MCF 10A (cell line): Measurements from ENCODE around the gene SLC25A28. TPM values are rescaled to one million over a fixed set of nuclear protein-coding genes. Genes with fewer than 3 reads are reported as not detected.

Source experiments
- BruUV-seq: library from RNA; stranded (reverse); fragments of 400-500 nt; replicated peaks from 2 replicates; lab custom pipeline; 2021; lab: Mats Ljungman, UMichigan
- CTCF ChIA-PET: fragments of 300-600 bp; sonication (Branson Sonifier 250); formaldehyde crosslinking; extraction: SDS; loops from one replicate; lab custom pipeline; 2021; ENCODE audit warnings: antibody characterized with exemption, inconsistent platforms; lab: Yijun Ruan, JAX
- POLR2A ChIA-PET: fragments of 300-600, 350-650 bp; sonication (Branson Sonifier 250); formaldehyde crosslinking; extraction: SDS; loops from one replicate; lab custom pipeline; 2020; ENCODE audit warnings: antibody characterized with exemption, inconsistent platforms; lab: Yijun Ruan, JAX
- DNase-seq: peaks from one replicate; pipeline ENCODE4 v3.0.0-alpha.2; 2018; ENCODE audit not compliant: unreplicated experiment
- H3K27ac Mint-ChIP-seq: one replicate; pipeline ENCODE4 v1.8.0; 2022; ENCODE audit warnings: mild to moderate bottlenecking, low read depth, mixed read lengths; ENCODE audit not compliant: unreplicated experiment
- H3K27me3 Mint-ChIP-seq: one replicate; pipeline ENCODE4 v1.8.0; 2022; ENCODE audit warnings: mixed read lengths; ENCODE audit not compliant: insufficient read depth, unreplicated experiment
- H3K36me3 Mint-ChIP-seq: one replicate; pipeline ENCODE4 v1.8.0; 2022; ENCODE audit warnings: mild to moderate bottlenecking, moderate library complexity, mixed read lengths; ENCODE audit not compliant: insufficient read depth, unreplicated experiment
- H3K4me1 Mint-ChIP-seq: one replicate; pipeline ENCODE4 v1.8.0; 2022; ENCODE audit warnings: mixed read lengths; ENCODE audit not compliant: insufficient read depth, unreplicated experiment
- H3K4me3 Mint-ChIP-seq: one replicate; pipeline ENCODE4 v1.8.0; 2022; ENCODE audit warnings: mild to moderate bottlenecking, moderate library complexity, mixed read lengths; ENCODE audit not compliant: unreplicated experiment
- H3K9me3 Mint-ChIP-seq: one replicate; pipeline ENCODE4 v1.8.0; 2022; ENCODE audit warnings: mixed read lengths; ENCODE audit not compliant: unreplicated experiment
- intact Hi-C: fragments of 100-400 bp; cut with micrococcal nuclease; formaldehyde crosslinking; loops from 2 replicates; pipeline ENCODE4 v1.14.1; 2022
- total RNA-seq: library from RNA; stranded (reverse); gene quantifications from 2 replicates; pipeline ENCODE4 v1.2.3, GENCODE V29; 2022
- TF ChIP-seq, protein P1 (sequence below): fragments of 200-600 bp; IDR thresholded peaks from one replicate; pipeline ENCODE4 v1.8.0; 2022; ENCODE audit warnings: antibody characterized with exemption, mild to moderate bottlenecking; ENCODE audit not compliant: unreplicated experiment

Gene SLC25A28
- total RNA-seq, 1 experiment from 2014 or later, result 46.3 TPM

DNA sequence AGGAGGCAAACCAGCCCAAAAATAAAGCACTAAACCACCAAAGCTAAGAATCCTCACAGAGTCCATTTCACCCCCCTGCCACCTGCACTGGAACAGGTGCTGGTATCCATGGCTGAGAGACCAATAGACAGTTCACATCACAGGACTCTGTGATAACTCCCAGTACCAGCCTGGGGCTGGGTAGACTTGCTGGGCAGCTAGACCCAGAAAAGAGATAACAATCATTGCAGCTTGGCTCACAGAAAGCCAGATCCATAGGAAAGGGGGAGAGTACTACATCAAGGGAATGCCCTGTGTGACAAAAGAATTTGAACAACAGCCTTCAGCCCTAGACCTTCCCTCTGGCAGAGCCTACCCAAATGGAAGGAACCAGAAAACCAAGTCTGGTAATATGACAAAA lies 13.6 kb upstream of the SLC25A28 start:
- Mint-ChIP-seq H3K27ac (no peak overlapping the region), H3K4me1 (peaks cover 6% of the 10 kb centered on the region), H3K9me3 (no peaks in the 10 kb centered on the region), H3K4me3 (no peak overlapping the region), H3K36me3 (no peaks in the 10 kb centered on the region), H3K27me3 (no peaks in the 10 kb centered on the region)
- POLR2A ChIA-PET, result interaction anchor here (2.6 to 3.1 kb wide), 2 partner anchors 12 to 21 kb away, joined by 6 to 21 read pairs; partner anchors contain the start of gene SLC25A28
- DNase-seq, result no peak
- intact Hi-C loops, result no loop called here
- CTCF ChIA-PET, result interaction anchor here (0.6 to 4.8 kb wide), 2 partner anchors 14 to 78 kb away, joined by 3 to 60 read pairs; no protein-coding TSS in a partner anchor
- no TSS peak for BruUV-seq
- TF ChIP-seq, protein P1, sequence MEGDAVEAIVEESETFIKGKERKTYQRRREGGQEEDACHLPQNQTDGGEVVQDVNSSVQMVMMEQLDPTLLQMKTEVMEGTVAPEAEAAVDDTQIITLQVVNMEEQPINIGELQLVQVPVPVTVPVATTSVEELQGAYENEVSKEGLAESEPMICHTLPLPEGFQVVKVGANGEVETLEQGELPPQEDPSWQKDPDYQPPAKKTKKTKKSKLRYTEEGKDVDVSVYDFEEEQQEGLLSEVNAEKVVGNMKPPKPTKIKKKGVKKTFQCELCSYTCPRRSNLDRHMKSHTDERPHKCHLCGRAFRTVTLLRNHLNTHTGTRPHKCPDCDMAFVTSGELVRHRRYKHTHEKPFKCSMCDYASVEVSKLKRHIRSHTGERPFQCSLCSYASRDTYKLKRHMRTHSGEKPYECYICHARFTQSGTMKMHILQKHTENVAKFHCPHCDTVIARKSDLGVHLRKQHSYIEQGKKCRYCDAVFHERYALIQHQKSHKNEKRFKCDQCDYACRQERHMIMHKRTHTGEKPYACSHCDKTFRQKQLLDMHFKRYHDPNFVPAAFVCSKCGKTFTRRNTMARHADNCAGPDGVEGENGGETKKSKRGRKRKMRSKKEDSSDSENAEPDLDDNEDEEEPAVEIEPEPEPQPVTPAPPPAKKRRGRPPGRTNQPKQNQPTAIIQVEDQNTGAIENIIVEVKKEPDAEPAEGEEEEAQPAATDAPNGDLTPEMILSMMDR, result no peak

DNA sequence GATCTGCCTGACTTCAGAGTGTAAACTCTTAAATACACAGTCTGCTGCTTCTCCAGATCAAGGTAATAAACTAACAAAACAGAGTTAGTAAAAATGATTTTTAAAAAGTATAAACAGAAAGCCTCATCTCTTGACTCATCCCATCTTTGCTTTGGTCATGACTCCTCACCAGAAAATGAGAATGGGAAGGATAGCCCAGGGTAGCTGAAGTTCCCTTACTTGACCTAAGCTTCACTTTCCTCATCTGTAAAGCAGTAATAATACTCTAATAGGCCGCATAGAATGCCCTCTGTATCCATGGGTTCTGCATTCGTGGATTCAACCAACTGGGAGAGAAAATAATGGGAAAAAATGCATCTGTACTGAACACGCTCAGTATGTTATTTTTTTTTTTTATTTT lies 11.3 kb upstream of the SLC25A28 start:
- Mint-ChIP-seq H3K27me3 (no peaks in the 10 kb centered on the region), H3K27ac (no peak overlapping the region), H3K4me3 (no peak overlapping the region), H3K4me1 (peaks cover 6% of the 10 kb centered on the region), H3K9me3 (no peaks in the 10 kb centered on the region), H3K36me3 (no peaks in the 10 kb centered on the region)
- ChIA-PET POLR2A (interaction anchor here (0.5 to 3.6 kb wide), 11 partner anchors 11 to 196 kb away, joined by 3 to 51 read pairs (median 5); partner anchors contain the start of genes COX15, CUTC, ENTPD7 and SLC25A28), CTCF (interaction anchor here (0.5 to 4.8 kb wide), 23 partner anchors 9 to 1913 kb away, joined by 3 to 60 read pairs (median 4); no protein-coding TSS in a partner anchor)
- TF ChIP-seq, protein P1, result no peak
- no peak for DNase-seq
- no TSS peak for BruUV-seq
- intact Hi-C loops, result loop anchor here (2.0 kb wide), 1 partner anchor 51 kb away; no protein-coding TSS in a partner anchor

DNA sequence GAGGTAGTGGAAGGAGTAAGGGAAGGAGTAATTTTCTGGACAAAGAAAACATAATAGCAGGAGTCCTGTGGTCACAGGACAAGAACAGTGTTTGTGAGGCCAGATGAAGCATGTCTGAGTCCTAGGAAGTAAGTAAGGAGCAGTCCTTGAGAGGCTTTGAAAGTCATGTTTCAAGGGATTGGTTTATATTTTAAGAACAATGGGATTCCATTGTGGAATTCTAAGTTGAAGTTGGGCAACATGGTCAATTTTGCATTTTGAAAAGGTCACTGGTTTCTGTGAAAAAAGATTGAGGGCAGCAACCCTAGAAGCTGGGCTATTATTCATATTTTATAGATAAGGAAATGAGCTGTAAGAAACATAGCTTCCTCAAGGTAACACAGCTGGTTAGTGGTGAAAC lies 10.8 kb upstream of the SLC25A28 start:
- ChIA-PET CTCF (interaction anchor here (0.5 to 4.8 kb wide), 26 partner anchors 9 to 1913 kb away, joined by 3 to 60 read pairs (median 5); no protein-coding TSS in a partner anchor), POLR2A (interaction anchor here (0.7 to 3.6 kb wide), 13 partner anchors 10 to 200 kb away, joined by 3 to 51 read pairs (median 5); partner anchors contain the start of genes COX15, CUTC, ENTPD7 and GOT1)
- Mint-ChIP-seq H3K36me3 (no peaks in the 10 kb centered on the region), H3K27ac (no peak overlapping the region), H3K4me1 (peaks cover 6% of the 10 kb centered on the region), H3K4me3 (no peak overlapping the region), H3K9me3 (no peaks in the 10 kb centered on the region), H3K27me3 (no peaks in the 10 kb centered on the region)
- no TSS peak for BruUV-seq
- DNase-seq, result no peak
- TF ChIP-seq, protein P1, result no peak
- intact Hi-C loops, result loop anchor here (1.0 to 2.0 kb wide), 2 partner anchors 52 to 80 kb away; no protein-coding TSS in a partner anchor

DNA sequence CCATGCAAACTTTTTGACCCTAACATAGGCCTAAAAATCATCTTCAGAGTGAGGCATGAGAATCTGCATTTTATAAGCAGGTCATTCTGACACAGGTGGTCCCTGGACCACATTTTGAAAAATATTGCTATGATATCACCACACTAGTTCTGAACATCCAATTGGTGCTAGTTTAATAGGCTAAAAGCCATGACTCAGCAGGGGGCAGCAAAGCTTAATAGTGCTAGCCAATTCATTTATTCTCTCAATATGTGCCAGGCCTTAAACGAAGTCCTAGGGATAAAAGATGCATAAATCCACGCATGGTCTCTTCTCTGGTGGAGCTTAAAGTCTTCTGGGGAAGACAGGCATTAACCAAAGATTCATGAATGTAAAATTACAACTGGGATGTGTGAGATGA lies 10.2 kb upstream of the SLC25A28 start:
- POLR2A ChIA-PET, result interaction anchor here (0.6 to 3.6 kb wide), 14 partner anchors 10 to 258 kb away, joined by 3 to 51 read pairs (median 4); partner anchors contain the start of genes COX15, CUTC, ENTPD7 and GOT1
- no TSS peak for BruUV-seq

More for the DNA sequence above, 10.2 kb upstream of the SLC25A28 start:
- H3K36me3 Mint-ChIP-seq, result no peaks in the 10 kb centered on the region
- intact Hi-C loops, result loop anchor here (1.0 to 2.0 kb wide), 2 partner anchors 52 to 81 kb away; no protein-coding TSS in a partner anchor
- no peak overlapping the region for H3K4me3 Mint-ChIP-seq
- no peaks in the 10 kb centered on the region for H3K27me3 Mint-ChIP-seq
- peak; percentile 73 for DNase-seq
- H3K9me3 Mint-ChIP-seq, result no peaks in the 10 kb centered on the region
- TF ChIP-seq, protein P1, result peak; percentile 63
- CTCF ChIA-PET, result interaction anchor here (0.6 to 4.8 kb wide), 27 partner anchors 8 to 1829 kb away, joined by 3 to 60 read pairs (median 6); no protein-coding TSS in a partner anchor
- no peak overlapping the region for H3K27ac Mint-ChIP-seq
- H3K4me1 Mint-ChIP-seq, result peaks cover 6% of the 10 kb centered on the region
